Astrocyte of the spinal cord (primary cell): ENCODE measurements around the gene SLC25A28.
A peak's percentile ranks its signal among the peaks of the same experiment; 100 is the strongest.

Experiments used
- DNase-seq: peaks from one replicate; pipeline ENCODE4 v3.0.0; 2011; ENCODE audit warnings: low read depth, low spot score
- H3K4me3 ChIP-seq: 2 replicates; pipeline ENCODE4 v1.5.1; 2011; ENCODE audit warnings: low read depth, mild to moderate bottlenecking, low read length, moderate library complexity
- CTCF ChIP-seq: IDR thresholded peaks from 2 replicates; pipeline ENCODE4 v1.5.1; 2012; ENCODE audit warnings: low read depth, mild to moderate bottlenecking, low read length, inconsistent platforms
- in situ Hi-C: cut with HindIII; loops from 2 replicates; pipeline ENCODE4 v1.10.0; 2017; ENCODE audit warnings: low sequenced_read_pairs

The SLC25A28 gene

GRCh38 chr10:99659868-99660366, 39.7 kb upstream of the SLC25A28 start:
- in situ Hi-C loops: no loop called here
- peak overlapping the region; percentile 95 for H3K4me3 ChIP-seq
- no peak for TF ChIP-seq CTCF
- DNase-seq: no peak

GRCh38 chr10:99659031-99659867, 39.0 kb upstream of the SLC25A28 start, which contains the start of gene ENTPD7:
ENTPD7 (plus strand) TSS chr10:99659509; CDS start chr10:99659957, 448 bp downstream.
- H3K4me3 ChIP-seq: peak within 1 kb of the TSS; percentile 95
- peak; percentile 96 for DNase-seq
- no peak for TF ChIP-seq CTCF
- in situ Hi-C loops: no loop called here

GRCh38 chr10:99658622-99659030, 38.4 kb upstream of the SLC25A28 start:
- in situ Hi-C loops: no loop called here
- no peak for TF ChIP-seq CTCF
- peak overlapping the region; percentile 95 for H3K4me3 ChIP-seq
- peak; percentile 15 for DNase-seq

- no peak for TF ChIP-seq CTCF
- H3K4me3 ChIP-seq: no peak overlapping the region
- DNase-seq: no peak
- in situ Hi-C loops: no loop called here
Measured at GRCh38 chr10:99656199-99657064, 36.2 kb upstream of the SLC25A28 start.

DNA sequence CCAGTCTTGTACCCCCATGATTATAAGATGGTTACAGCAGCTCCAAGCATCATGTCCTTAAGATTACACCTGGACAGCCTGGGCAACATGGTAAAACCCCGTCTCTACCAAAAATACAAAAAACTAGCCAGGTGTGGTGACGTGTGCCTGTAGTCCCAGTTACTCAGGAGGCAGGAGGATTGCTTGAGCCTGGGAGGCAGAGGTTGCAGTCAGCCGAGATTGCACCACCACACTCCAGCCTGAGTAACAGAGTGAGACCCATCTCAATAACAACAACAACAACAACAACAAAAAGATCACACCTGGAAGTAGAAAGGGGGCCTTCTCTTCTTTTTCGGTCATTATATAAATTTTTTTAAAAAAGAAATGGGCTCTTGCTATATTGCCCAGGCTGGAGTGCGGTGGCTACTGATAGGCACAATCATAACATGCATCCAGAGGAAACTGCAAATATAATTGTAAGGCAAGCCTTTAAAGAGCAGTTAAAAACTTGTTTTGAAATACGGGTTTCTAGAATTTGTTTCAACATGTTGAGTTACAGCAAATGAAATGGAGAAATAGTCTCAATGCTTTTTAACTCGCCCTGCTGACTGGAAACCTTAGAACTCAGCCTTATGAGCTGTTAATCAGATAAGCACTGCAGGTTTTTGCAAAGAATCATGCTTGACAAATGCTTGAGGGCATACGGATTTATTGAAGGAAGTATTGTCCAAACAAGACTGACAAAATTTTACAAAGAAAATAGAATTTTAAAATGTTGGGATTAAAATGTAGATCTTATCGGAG, 34.3 kb upstream of the SLC25A28 start:
- in situ Hi-C loops: no loop called here
- no peak overlapping the region for H3K4me3 ChIP-seq
- DNase-seq: no peak
- no peak for TF ChIP-seq CTCF

DNA sequence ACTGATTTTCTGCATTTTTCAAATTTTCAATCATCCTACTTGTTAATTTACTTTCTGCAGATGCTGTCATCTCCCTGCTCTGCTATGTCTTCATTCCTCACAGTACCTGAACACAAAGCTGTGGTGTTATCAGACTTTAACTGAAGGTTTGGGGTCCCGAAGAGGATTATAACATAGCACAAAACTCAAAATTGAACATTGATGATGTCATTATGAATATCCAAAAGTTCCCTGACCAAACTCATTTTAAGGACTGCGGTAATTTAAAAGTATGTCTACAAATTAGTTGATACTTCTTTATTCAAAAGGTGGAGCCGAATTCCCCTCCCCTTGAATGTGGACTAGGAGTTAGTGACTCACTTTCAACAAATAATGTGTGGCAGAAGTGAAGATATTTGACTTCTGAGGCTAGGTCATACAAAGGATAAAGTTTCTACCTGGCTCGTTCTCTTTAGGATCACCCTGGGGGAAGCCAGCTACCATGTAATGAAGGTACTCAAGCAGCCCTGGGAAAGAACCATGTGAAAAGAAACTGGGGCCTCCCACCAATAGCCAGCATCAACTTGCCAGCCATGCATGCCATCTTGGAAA, 32.7 kb upstream of the SLC25A28 start:
- no peak for DNase-seq
- no peak for TF ChIP-seq CTCF
- no peak overlapping the region for H3K4me3 ChIP-seq
- in situ Hi-C loops: no loop called here
